Activated CD4-positive, alpha-beta memory T cell treated with anti-CD3 and anti-CD28 coated beads for 36 hours (primary cell): ENCODE measurements around the gene NXPH4. TPM values are rescaled to one million over a fixed set of nuclear protein-coding genes. Genes with fewer than 3 reads are reported as not detected.

Experiments
- CTCF ChIA-PET: fragments of 350-600 bp; sonication (Branson Sonifier 250); formaldehyde crosslinking; loops from one replicate; lab custom pipeline; 2021; ENCODE audit warnings: antibody characterized with exemption, inconsistent platforms; lab: Charles Lee
- POLR2A ChIA-PET: fragments of 350-600 bp; sonication (Branson Sonifier 250); formaldehyde crosslinking; loops from one replicate; lab custom pipeline; 2021; ENCODE audit warnings: antibody characterized with exemption; lab: Charles Lee
- DNase-seq: peaks from one replicate; pipeline ENCODE4 v3.0.0-alpha.2; 2020
- H3K27ac Mint-ChIP-seq: one replicate; pipeline ENCODE4 v1.8.0; 2021; ENCODE audit warnings: mixed read lengths
- H3K27me3 Mint-ChIP-seq: one replicate; pipeline ENCODE4 v1.8.0; 2021; ENCODE audit warnings: mixed read lengths
- H3K36me3 Mint-ChIP-seq: one replicate; pipeline ENCODE4 v1.8.0; 2021; ENCODE audit warnings: mixed read lengths
- H3K4me1 Mint-ChIP-seq: one replicate; pipeline ENCODE4 v1.8.0; 2021; ENCODE audit warnings: low read depth, mixed read lengths
- H3K4me3 Mint-ChIP-seq: one replicate; pipeline ENCODE4 v1.8.0; 2021; ENCODE audit warnings: mild to moderate bottlenecking, mixed read lengths
- H3K9me3 Mint-ChIP-seq: one replicate; pipeline ENCODE4 v1.8.0; 2021; ENCODE audit warnings: mixed read lengths
- intact Hi-C: fragments of 100-400 bp; cut with micrococcal nuclease; formaldehyde crosslinking; loops from one replicate; pipeline ENCODE4 v1.15.1; 2023
- microRNA-seq: library from miRNA; unstranded; fragments of <30 nt; microRNA quantifications from one replicate; pipeline ENCODE4 v1.2.0, GENCODE V29; 2022; ENCODE audit warnings: borderline number of aligned reads, borderline microRNAs expressed, borderline replicate concordance
- total RNA-seq, 2 experiments: library from RNA; stranded (reverse); gene quantifications; one replicate each; pipeline ENCODE4 v1.2.3, GENCODE V29; 2021

Gene NXPH4
- total RNA-seq, 2 experiments from 2014 or later, result 0.24 to 0.46 TPM

DNA sequence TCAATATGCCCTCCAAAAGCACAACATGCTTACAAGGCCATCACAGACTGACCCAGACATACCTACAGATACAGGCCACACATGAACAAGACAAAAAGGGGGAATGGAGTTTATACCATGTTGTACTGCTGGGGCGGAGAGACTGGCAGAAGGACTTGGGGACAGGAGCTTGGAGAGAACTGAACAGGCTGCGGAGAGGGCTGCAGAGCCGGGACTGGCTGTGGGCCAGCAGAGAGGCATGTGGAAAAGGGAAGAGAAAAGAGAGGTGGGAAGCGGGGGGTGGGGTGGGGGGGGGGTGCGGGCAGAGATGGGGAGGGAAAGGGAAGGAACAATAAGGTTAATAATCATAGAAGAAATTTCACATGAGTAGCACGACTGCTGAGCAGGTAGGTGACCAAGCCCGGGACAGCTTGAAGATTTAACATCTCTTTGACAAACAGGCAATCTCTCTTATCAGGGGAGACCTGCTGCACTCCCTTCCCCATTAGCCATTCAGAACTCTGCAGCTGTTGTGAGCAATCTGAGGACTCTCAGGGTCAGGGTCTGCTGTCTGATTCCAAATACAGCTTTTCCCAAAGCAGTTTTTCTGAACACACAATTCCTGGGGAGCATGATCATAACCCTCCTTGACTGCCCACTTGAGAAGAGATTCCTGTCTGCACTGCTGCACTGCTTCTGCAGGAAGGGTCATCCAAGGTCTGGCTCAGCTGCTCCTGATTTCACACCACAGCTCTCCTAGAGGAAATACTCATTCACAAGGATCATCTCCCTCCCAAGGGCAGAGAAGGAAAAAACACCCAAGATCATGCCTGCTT is 56.0 kb downstream of the NXPH4 start:
- intact Hi-C loops, result no loop called here
- Mint-ChIP-seq H3K36me3 (peaks cover 28% of the 10 kb centered on the region), H3K27me3 (no peaks in the 10 kb centered on the region), H3K27ac (no peak overlapping the region), H3K9me3 (no peaks in the 10 kb centered on the region), H3K4me1 (peaks cover 16% of the 10 kb centered on the region), H3K4me3 (no peak overlapping the region)
- POLR2A ChIA-PET, result no interaction called here
- CTCF ChIA-PET, result interaction anchor here (1.5 to 1.7 kb wide), 2 partner anchors 30 to 59 kb away, joined by 3 to 4 read pairs; no protein-coding TSS in a partner anchor
- DNase-seq, result no peak

DNA sequence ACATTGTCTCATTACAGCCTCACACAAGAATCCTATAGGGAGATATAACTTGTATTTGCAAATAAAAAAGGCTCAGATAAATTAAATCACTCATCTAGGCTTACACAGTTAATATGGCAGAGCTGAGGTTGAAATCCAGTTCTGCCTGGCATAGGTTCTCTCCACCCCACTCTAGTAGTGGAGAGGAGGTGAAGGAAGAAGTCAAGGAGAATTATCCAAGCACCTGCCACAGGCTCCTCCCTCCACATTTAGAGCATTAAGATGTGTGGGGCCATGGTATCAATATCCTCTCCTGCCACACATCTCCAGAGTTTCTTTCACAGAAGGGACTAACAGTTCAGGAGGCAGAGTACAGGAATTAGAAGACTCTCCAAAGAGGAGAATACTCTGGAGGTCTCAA is 56.9 kb downstream of the NXPH4 start:
- intact Hi-C loops, result no loop called here
- H3K4me3 Mint-ChIP-seq, result no peak overlapping the region
- POLR2A ChIA-PET, result no interaction called here
- CTCF ChIA-PET, result interaction anchor here (1.5 to 1.7 kb wide), 2 partner anchors 31 to 60 kb away, joined by 3 to 4 read pairs; no protein-coding TSS in a partner anchor
- H3K36me3 Mint-ChIP-seq, result peaks cover 25% of the 10 kb centered on the region
- peaks cover 9% of the 10 kb centered on the region for H3K4me1 Mint-ChIP-seq
- H3K27me3 Mint-ChIP-seq, result no peaks in the 10 kb centered on the region
- H3K9me3 Mint-ChIP-seq, result no peaks in the 10 kb centered on the region
- no peak for DNase-seq
- no peak overlapping the region for H3K27ac Mint-ChIP-seq

Small RNAs within 50 kb of the gene (microRNA-seq; reads per million reads assigned to microRNA genes)
- gene MIR1228, result not detected

Other genes with a start within 250 kb of the NXPH4 start
- 1 to 10 TPM; 5.5 to 5.7 TPM for gene ZBTB39, start 210.2 kb upstream of the NXPH4 start, total RNA-seq
- not detected for gene TAC3, start 200.3 kb upstream of the NXPH4 start, total RNA-seq
- under 1 TPM; 0.61 to 0.97 TPM for gene MYO1A, start 166.7 kb upstream of the NXPH4 start, total RNA-seq
- 10 to 100 TPM; 70.6 to 73.5 TPM for gene NEMP1, start 138.0 kb upstream of the NXPH4 start, total RNA-seq
- 10 to 100 TPM; 39.6 to 41.6 TPM for gene NAB2, start 127.7 kb upstream of the NXPH4 start, total RNA-seq
- 100 to 1,000 TPM; 209 to 218 TPM for gene STAT6, start 105.4 kb upstream of the NXPH4 start, total RNA-seq
- 1 to 10 TPM; 1.4 TPM for gene LRP1, start 88.3 kb upstream of the NXPH4 start, total RNA-seq
- not detected for gene LRP1-AS, start 69.2 kb upstream of the NXPH4 start, total RNA-seq
- 100 to 1,000 TPM; 401 to 404 TPM for gene SHMT2, start 12.9 kb downstream of the NXPH4 start, total RNA-seq
- 1 to 10 TPM; 1.9 to 2.0 TPM for gene STAC3, start 34.4 kb downstream of the NXPH4 start, total RNA-seq
- 10 to 100 TPM; 42.2 to 51.4 TPM for gene R3HDM2, start 214.2 kb downstream of the NXPH4 start, total RNA-seq
- gene INHBC, start 218.0 kb downstream of the NXPH4 start, total RNA-seq, result not detected
- under 1 TPM; 0.34 to 0.69 TPM for gene INHBE, start 238.5 kb downstream of the NXPH4 start, total RNA-seq
- under 1 TPM in 1 of 2 experiments, not detected in 1; 0.07 TPM for gene GLI1, start 243.0 kb downstream of the NXPH4 start, total RNA-seq